HG03060 (cell line): ENCODE results near the gene PLXNA2.

Source experiments
- ATAC-seq: cut with Tn5 transposase; IDR thresholded peaks from one replicate; pipeline ENCODE4 v1.9.1; 2021; ENCODE audit warnings: low read depth, moderate number of reproducible peaks; ENCODE audit not compliant: unreplicated experiment

The PLXNA2 gene

GRCh38 chr1:208126108-208126507 lies 118.1 kb downstream of the PLXNA2 start:
- ATAC-seq, result no peak

- ATAC-seq, result no peak
These were observed 121.4 kb downstream of the PLXNA2 start for GRCh38 chr1:208122612-208123358.

- no peak for ATAC-seq
These were observed 122.3 kb downstream of the PLXNA2 start for GRCh38 chr1:208121813-208122364.

- no peak for ATAC-seq
These were observed 123.8 kb downstream of the PLXNA2 start for GRCh38 chr1:208120431-208120790.

- ATAC-seq, result no peak
These were observed 125.2 kb downstream of the PLXNA2 start for GRCh38 chr1:208118841-208119606.

GRCh38 chr1:208118306-208118705 lies 125.9 kb downstream of the PLXNA2 start:
- ATAC-seq, result no peak

- no peak for ATAC-seq
These were observed 126.4 kb downstream of the PLXNA2 start for GRCh38 chr1:208117826-208118225.

- ATAC-seq, result no peak
These were observed 126.8 kb downstream of the PLXNA2 start for GRCh38 chr1:208117409-208117808.

- no peak for ATAC-seq
These were observed 128.1 kb downstream of the PLXNA2 start for GRCh38 chr1:208115924-208116640.

GRCh38 chr1:208113011-208113410 lies 131.2 kb downstream of the PLXNA2 start:
- ATAC-seq, result no peak

GRCh38 chr1:208112401-208112800 lies 131.8 kb downstream of the PLXNA2 start:
- ATAC-seq, result no peak

GRCh38 chr1:208111646-208112190 lies 132.5 kb downstream of the PLXNA2 start:
- ATAC-seq, result no peak

GRCh38 chr1:208110296-208110695 lies 133.9 kb downstream of the PLXNA2 start:
- ATAC-seq, result no peak

GRCh38 chr1:208108646-208109330 lies 135.4 kb downstream of the PLXNA2 start:
- no peak for ATAC-seq

GRCh38 chr1:208108213-208108608 lies 136.0 kb downstream of the PLXNA2 start:
- ATAC-seq, result no peak

GRCh38 chr1:208107425-208108212 lies 136.6 kb downstream of the PLXNA2 start:
- ATAC-seq, result no peak

GRCh38 chr1:208106218-208106617 lies 138.0 kb downstream of the PLXNA2 start:
- no peak for ATAC-seq

GRCh38 chr1:208105756-208106155 lies 138.4 kb downstream of the PLXNA2 start:
- no peak for ATAC-seq
